HEK293T (cell line): Measurements from ENCODE around the gene IRF2BP1.

Source experiments
- CTCF ChIA-PET: fragments of 350-600 bp; formaldehyde crosslinking; extraction: SDS; loops from one replicate; lab custom pipeline; 2021; ENCODE audit warnings: antibody characterized with exemption, inconsistent platforms; lab: Yijun Ruan, JAX
- POLR2A ChIA-PET: fragments of 350-600 bp; formaldehyde crosslinking; extraction: SDS; loops from one replicate; lab custom pipeline; 2020; ENCODE audit warnings: antibody characterized with exemption, inconsistent platforms; lab: Yijun Ruan, JAX
- DNase-seq: peaks from one replicate; pipeline ENCODE4 v3.0.0; 2012; ENCODE audit warnings: mixed read lengths; ENCODE audit errors: extremely low spot score
- ARNT ChIP-seq: fragments of 450-650 bp; IDR thresholded peaks from 2 replicates; pipeline ENCODE4 v1.6.1; 2017; ENCODE audit warnings: mild to moderate bottlenecking
- BHLHE40 ChIP-seq: fragments of 450-650 bp; IDR thresholded peaks from 2 replicates; pipeline ENCODE4 v1.6.1; 2016; ENCODE audit warnings: mild to moderate bottlenecking, moderate library complexity, borderline replicate concordance
- CTBP1 ChIP-seq: fragments of 450-650 bp; IDR thresholded peaks from 2 replicates; pipeline ENCODE4 v1.6.1; 2016; ENCODE audit warnings: borderline replicate concordance
- ELF4 ChIP-seq: fragments of 450-650 bp; IDR thresholded peaks from 2 replicates; pipeline ENCODE4 v1.6.1; 2017; ENCODE audit warnings: antibody characterized with exemption
- FOXA1 ChIP-seq: fragments of 450-650 bp; IDR thresholded peaks from 2 replicates; pipeline ENCODE4 v1.6.1; 2016; ENCODE audit warnings: mild to moderate bottlenecking
- FOXK2 ChIP-seq: fragments of 450-650 bp; IDR thresholded peaks from 2 replicates; pipeline ENCODE4 v1.6.1; 2016; ENCODE audit warnings: mild to moderate bottlenecking
- FOXM1 ChIP-seq: fragments of 450-650 bp; IDR thresholded peaks from 2 replicates; pipeline ENCODE4 v1.6.1; 2017; ENCODE audit warnings: mild to moderate bottlenecking, borderline replicate concordance
- LEF1 ChIP-seq: fragments of 450-650 bp; IDR thresholded peaks from 2 replicates; pipeline ENCODE4 v1.6.1; 2017; ENCODE audit warnings: mild to moderate bottlenecking, borderline replicate concordance
- NFRKB ChIP-seq: fragments of 450-650 bp; IDR thresholded peaks from 2 replicates; pipeline ENCODE4 v1.6.1; 2016; ENCODE audit warnings: mild to moderate bottlenecking, moderate library complexity
- SP1 ChIP-seq: fragments of 450-650 bp; IDR thresholded peaks from 2 replicates; pipeline ENCODE4 v1.6.1; 2017
- SUZ12 ChIP-seq: fragments of 450-650 bp; IDR thresholded peaks from 2 replicates; pipeline ENCODE4 v1.6.1; 2016; ENCODE audit warnings: mild to moderate bottlenecking
- TARDBP ChIP-seq: fragments of 450-650 bp; IDR thresholded peaks from 2 replicates; pipeline ENCODE4 v1.6.1; 2016
- ZNF384 ChIP-seq: fragments of 450-650 bp; IDR thresholded peaks from 2 replicates; pipeline ENCODE4 v1.6.1; 2016
- TF ChIP-seq, protein P1 (sequence below): fragments of 450-650 bp; IDR thresholded peaks from 2 replicates; pipeline ENCODE4 v1.6.1; 2016

The IRF2BP1 gene

DNA sequence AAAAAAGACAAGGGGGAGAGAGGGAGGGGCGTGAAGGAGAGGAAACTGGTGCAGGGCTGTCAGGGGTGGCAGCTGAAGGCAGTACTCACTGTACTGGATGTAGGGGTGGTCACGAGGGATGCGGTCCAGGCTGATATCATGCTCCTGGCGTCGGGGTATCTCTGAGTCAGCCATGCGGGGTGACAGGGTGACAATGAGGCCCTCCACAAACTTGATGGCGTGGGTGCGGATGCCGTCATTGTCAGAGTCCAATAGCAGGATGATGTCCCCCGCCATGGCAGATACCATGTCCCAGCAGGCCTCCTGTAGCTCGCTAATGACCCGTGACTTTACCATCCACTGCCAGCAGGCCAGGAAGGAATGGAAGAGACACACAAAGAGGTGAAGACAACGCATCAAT, 38.3 kb downstream of the IRF2BP1 start:
- DNase-seq = no peak
- CTCF ChIA-PET = interaction anchor here (1.1 kb wide), 1 partner anchor 31 kb away, joined by 3 read pairs; no protein-coding TSS in a partner anchor
- POLR2A ChIA-PET = no interaction called here

DNA sequence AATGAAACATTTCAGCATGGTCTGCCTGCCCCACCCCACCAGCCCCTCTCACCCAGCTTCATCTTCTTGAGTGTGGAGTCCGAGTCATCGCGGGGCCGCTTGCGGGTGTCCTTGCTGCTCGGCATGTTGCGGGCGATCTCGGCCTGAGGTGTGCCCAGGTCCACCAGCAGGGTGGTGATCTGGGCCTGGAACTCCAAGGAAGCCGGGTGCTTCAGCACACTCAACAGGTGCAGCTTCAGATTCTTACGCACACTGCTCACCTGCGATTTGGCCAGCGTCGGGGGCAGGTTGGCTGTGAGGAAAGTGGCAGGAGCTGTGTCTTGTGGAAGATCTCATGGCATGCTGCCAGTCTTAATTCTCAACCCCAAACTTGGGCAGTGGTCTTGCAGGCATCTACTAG, 43.7 kb downstream of the IRF2BP1 start:
- ChIA-PET POLR2A (interaction anchor here (0.9 kb wide), 1 partner anchor 73 kb away, joined by 3 read pairs; the partner anchor contains the start of gene SIX5), CTCF (no interaction called here)
- DNase-seq = no peak
- TF ChIP-seq FOXK2 (no peak), FOXM1 (no peak), SP1 (no peak), ZNF384 (no peak), LEF1 (no peak), CTBP1 (no peak), FOXA1 (no peak), SUZ12 (no peak), ARNT (no peak), TARDBP (no peak), ELF4 (no peak), NFRKB (no peak)
- TF ChIP-seq, protein P1, sequence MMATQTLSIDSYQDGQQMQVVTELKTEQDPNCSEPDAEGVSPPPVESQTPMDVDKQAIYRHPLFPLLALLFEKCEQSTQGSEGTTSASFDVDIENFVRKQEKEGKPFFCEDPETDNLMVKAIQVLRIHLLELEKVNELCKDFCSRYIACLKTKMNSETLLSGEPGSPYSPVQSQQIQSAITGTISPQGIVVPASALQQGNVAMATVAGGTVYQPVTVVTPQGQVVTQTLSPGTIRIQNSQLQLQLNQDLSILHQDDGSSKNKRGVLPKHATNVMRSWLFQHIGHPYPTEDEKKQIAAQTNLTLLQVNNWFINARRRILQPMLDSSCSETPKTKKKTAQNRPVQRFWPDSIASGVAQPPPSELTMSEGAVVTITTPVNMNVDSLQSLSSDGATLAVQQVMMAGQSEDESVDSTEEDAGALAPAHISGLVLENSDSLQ = no peak

More for the DNA sequence above, 38.3 kb downstream of the IRF2BP1 start:
- TF ChIP-seq TARDBP (no peak), NFRKB (no peak), BHLHE40 (no peak), SP1 (no peak), FOXK2 (no peak)

DNA sequence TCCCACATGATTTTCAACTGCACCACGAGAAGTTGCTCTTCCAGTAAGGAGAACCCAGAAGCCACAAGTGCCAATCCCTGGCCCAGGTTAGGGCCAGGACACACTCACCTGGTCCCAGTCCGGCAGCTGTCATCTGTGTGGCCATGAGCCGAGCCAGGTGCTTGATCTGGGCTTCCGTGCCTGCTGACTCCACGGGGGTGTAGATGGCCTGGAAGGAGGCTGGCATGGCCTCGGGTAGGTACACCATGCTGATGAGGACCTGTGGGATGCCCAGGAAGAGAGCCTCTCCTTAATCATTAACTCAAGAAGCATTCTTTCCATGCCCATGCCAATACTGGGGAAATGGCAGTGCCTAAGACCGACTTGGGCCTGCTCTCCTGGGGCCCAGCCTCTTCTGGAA, 51.0 kb downstream of the IRF2BP1 start:
- no peak for DNase-seq
- POLR2A ChIA-PET = no interaction called here
- TF ChIP-seq ARNT = no peak
- CTCF ChIA-PET = no interaction called here
